Effector memory CD8-positive, alpha-beta T cell (primary cell): Measurements from ENCODE around the gene ANKS1B.
"Not testable (repeated sequence)": the region's sequence is repeated elsewhere in the genome, so short reads cannot be mapped to it uniquely, and the experiment has no call there.

Experiments
- ATAC-seq: fragments of 150-1000 bp; cut with Tn5 transposase; replicated peaks from 2 replicates; pipeline ENCODE4 v1.10.0; 2021; ENCODE audit warnings: mild to moderate bottlenecking, moderate library complexity
- DNase-seq, 3 experiments: peaks; one replicate each; pipeline ENCODE4 v3.0.0; 2021
- H3K27ac Mint-ChIP-seq, 2 donors: one replicate each; pipeline ENCODE4 v1.8.0; 2022; ENCODE audit warnings: mild to moderate bottlenecking in 2 of 2, mixed read lengths in 2 of 2, moderate library complexity in 2 of 2
- H3K27me3 Mint-ChIP-seq, 2 donors: one replicate each; pipeline ENCODE4 v1.8.0; 2022; ENCODE audit warnings: mixed read lengths in 2 of 2
- H3K36me3 Mint-ChIP-seq: one replicate; pipeline ENCODE4 v1.8.0; 2022; ENCODE audit warnings: mild to moderate bottlenecking, moderate library complexity, mixed read lengths; ENCODE audit not compliant: insufficient read depth
- H3K4me1 Mint-ChIP-seq, 2 donors: one replicate each; pipeline ENCODE4 v1.8.0; 2022; ENCODE audit warnings: low read depth in 2 of 2, mixed read lengths in 2 of 2
- H3K4me3 Mint-ChIP-seq, 2 donors: one replicate each; pipeline ENCODE4 v1.8.0; 2022; ENCODE audit warnings: mild to moderate bottlenecking in 2 of 2, mixed read lengths in 2 of 2, moderate library complexity in 2 of 2
- H3K9me3 Mint-ChIP-seq, 2 donors: one replicate each; pipeline ENCODE4 v1.8.0; 2022; ENCODE audit warnings: mixed read lengths in 2 of 2

Gene ANKS1B

GRCh38 chr12:99806304-99806703, 178.4 kb downstream of the ANKS1B start:
- Mint-ChIP-seq H3K9me3 (peaks cover 0 to 7% of the 10 kb centered on the region in 2 donors), H3K36me3 (no peaks in the 10 kb centered on the region), H3K4me1 (no peaks in the 10 kb centered on the region), H3K4me3 (no peak overlapping the region), H3K27ac (no peak overlapping the region), H3K27me3 (no peaks in the 10 kb centered on the region)
- no peak for ATAC-seq
- DNase-seq: no peak

GRCh38 chr12:99804715-99805114, 180.0 kb downstream of the ANKS1B start:
- ATAC-seq: no peak
- H3K9me3 Mint-ChIP-seq: peaks cover 2 to 7% of the 10 kb centered on the region in 2 donors
- H3K27ac Mint-ChIP-seq: no peak overlapping the region
- no peak for DNase-seq
- no peaks in the 10 kb centered on the region for H3K36me3 Mint-ChIP-seq
- H3K4me3 Mint-ChIP-seq: no peak overlapping the region
- H3K27me3 Mint-ChIP-seq: no peaks in the 10 kb centered on the region
- no peaks in the 10 kb centered on the region for H3K4me1 Mint-ChIP-seq

- ATAC-seq: no peak
- Mint-ChIP-seq H3K4me1 (no peaks in the 10 kb centered on the region), H3K27me3 (no peaks in the 10 kb centered on the region), H3K9me3 (peaks cover 12% of the 10 kb centered on the region in 2 donors), H3K27ac (no peak overlapping the region), H3K36me3 (no peaks in the 10 kb centered on the region), H3K4me3 (no peak overlapping the region)
- DNase-seq: no peak
Observed at GRCh38 chr12:99800605-99801004, 184.1 kb downstream of the ANKS1B start.

- not testable (repeated sequence) for ATAC-seq, H3K27ac Mint-ChIP-seq, H3K27me3 Mint-ChIP-seq, H3K4me3 Mint-ChIP-seq, DNase-seq, H3K4me1 Mint-ChIP-seq, H3K36me3 Mint-ChIP-seq
- peaks cover 8 to 12% of the 10 kb centered on the region in 2 donors for H3K9me3 Mint-ChIP-seq
Observed at GRCh38 chr12:99797931-99798330, 186.8 kb downstream of the ANKS1B start.

- Mint-ChIP-seq H3K36me3 (no peaks in the 10 kb centered on the region), H3K9me3 (peaks cover 8 to 11% of the 10 kb centered on the region in 2 donors), H3K4me3 (no peak overlapping the region), H3K27ac (no peak overlapping the region), H3K4me1 (no peaks in the 10 kb centered on the region), H3K27me3 (no peaks in the 10 kb centered on the region)
- ATAC-seq (no peak), DNase-seq (no peak)
Observed at GRCh38 chr12:99783421-99783820, 201.3 kb downstream of the ANKS1B start.

- DNase-seq (no peak), ATAC-seq (no peak)
- no peak overlapping the region for H3K27ac Mint-ChIP-seq
- H3K4me1 Mint-ChIP-seq: no peaks in the 10 kb centered on the region
- no peak overlapping the region for H3K4me3 Mint-ChIP-seq
- H3K9me3 Mint-ChIP-seq: peaks cover 0 to 4% of the 10 kb centered on the region in 2 donors
- H3K36me3 Mint-ChIP-seq: no peaks in the 10 kb centered on the region
- no peaks in the 10 kb centered on the region for H3K27me3 Mint-ChIP-seq
Observed at GRCh38 chr12:99772274-99772673, 212.5 kb downstream of the ANKS1B start.

- DNase-seq: no peak
- no peak for ATAC-seq
- Mint-ChIP-seq H3K4me1 (no peaks in the 10 kb centered on the region), H3K4me3 (no peak overlapping the region), H3K9me3 (peaks cover 0 to 4% of the 10 kb centered on the region in 2 donors), H3K27me3 (no peaks in the 10 kb centered on the region), H3K36me3 (no peaks in the 10 kb centered on the region), H3K27ac (no peak overlapping the region)
Observed at GRCh38 chr12:99771659-99772058, 213.1 kb downstream of the ANKS1B start.

GRCh38 chr12:99769396-99769980, 215.2 kb downstream of the ANKS1B start:
- H3K9me3 Mint-ChIP-seq: peaks cover 0 to 2% of the 10 kb centered on the region in 2 donors
- DNase-seq: no peak
- H3K4me3 Mint-ChIP-seq: no peak overlapping the region
- no peaks in the 10 kb centered on the region for H3K27me3 Mint-ChIP-seq
- no peaks in the 10 kb centered on the region for H3K4me1 Mint-ChIP-seq
- ATAC-seq: no peak
- H3K27ac Mint-ChIP-seq: no peak overlapping the region
- no peaks in the 10 kb centered on the region for H3K36me3 Mint-ChIP-seq

- no peak for DNase-seq
- Mint-ChIP-seq H3K27me3 (no peaks in the 10 kb centered on the region), H3K4me1 (no peaks in the 10 kb centered on the region), H3K9me3 (peaks cover 0 to 2% of the 10 kb centered on the region in 2 donors), H3K4me3 (no peak overlapping the region), H3K36me3 (no peaks in the 10 kb centered on the region), H3K27ac (no peak overlapping the region)
- no peak for ATAC-seq
Observed at GRCh38 chr12:99768758-99769157, 216.0 kb downstream of the ANKS1B start.

GRCh38 chr12:99767809-99768208, 216.9 kb downstream of the ANKS1B start:
- Mint-ChIP-seq H3K4me3 (no peak overlapping the region), H3K27me3 (no peaks in the 10 kb centered on the region)
- no peak for DNase-seq

GRCh38 chr12:99766408-99766807, 218.3 kb downstream of the ANKS1B start:
- ATAC-seq: no peak
- Mint-ChIP-seq H3K36me3 (no peaks in the 10 kb centered on the region), H3K4me3 (no peak overlapping the region), H3K27me3 (no peaks in the 10 kb centered on the region), H3K27ac (no peak overlapping the region), H3K4me1 (no peaks in the 10 kb centered on the region), H3K9me3 (peaks cover 2 to 8% of the 10 kb centered on the region in 2 donors)
- no peak for DNase-seq

More at GRCh38 chr12:99767809-99768208, 216.9 kb downstream of the ANKS1B start:
- Mint-ChIP-seq H3K36me3 (no peaks in the 10 kb centered on the region), H3K27ac (no peak overlapping the region), H3K4me1 (no peaks in the 10 kb centered on the region), H3K9me3 (peaks cover 0 to 2% of the 10 kb centered on the region in 2 donors)
- ATAC-seq: no peak

- no peaks in the 10 kb centered on the region for H3K4me1 Mint-ChIP-seq
- ATAC-seq (no peak), DNase-seq (no peak)
- H3K4me3 Mint-ChIP-seq: no peak overlapping the region
- H3K9me3 Mint-ChIP-seq: peaks cover 5 to 8% of the 10 kb centered on the region in 2 donors
- no peak overlapping the region for H3K27ac Mint-ChIP-seq
- H3K27me3 Mint-ChIP-seq: no peaks in the 10 kb centered on the region
- no peaks in the 10 kb centered on the region for H3K36me3 Mint-ChIP-seq
Observed at GRCh38 chr12:99765469-99766114, 219.1 kb downstream of the ANKS1B start.

- no peaks in the 10 kb centered on the region for H3K4me1 Mint-ChIP-seq
- no peaks in the 10 kb centered on the region for H3K36me3 Mint-ChIP-seq
- H3K9me3 Mint-ChIP-seq: peaks cover 11% of the 10 kb centered on the region in 2 donors
- DNase-seq: no peak
- no peak overlapping the region for H3K4me3 Mint-ChIP-seq
- H3K27ac Mint-ChIP-seq: no peak overlapping the region
- ATAC-seq: no peak
- no peaks in the 10 kb centered on the region for H3K27me3 Mint-ChIP-seq
Observed at GRCh38 chr12:99759444-99759843, 225.3 kb downstream of the ANKS1B start.

GRCh38 chr12:99758997-99759396, 225.7 kb downstream of the ANKS1B start:
- DNase-seq (no peak), ATAC-seq (no peak)
- Mint-ChIP-seq H3K27ac (no peak overlapping the region), H3K4me1 (no peaks in the 10 kb centered on the region), H3K9me3 (peaks cover 14 to 15% of the 10 kb centered on the region in 2 donors), H3K4me3 (no peak overlapping the region), H3K36me3 (no peaks in the 10 kb centered on the region), H3K27me3 (no peaks in the 10 kb centered on the region)
